Cardiac muscle cell (in vitro differentiated cells and primary cell): Measurements from ENCODE around the gene IL17A. TPM values are rescaled to one million over a fixed set of nuclear protein-coding genes. Genes with fewer than 3 reads are reported as not detected.

Experiments used
- DNase-seq, 2 donors: peaks; one replicate each; pipeline versions ENCODE4 v3.0.0 to v3.0.0-alpha.2; 2010 to 2017; ENCODE audit warnings: low read depth in 1 of 2, low spot score in 1 of 2
- H3K27ac ChIP-seq: fragments of 200-600 bp; sonication (generic); 2 replicates; pipeline ENCODE4 v1.5.1; 2016
- H3K27me3 ChIP-seq: fragments of 200-600 bp; sonication (generic); 2 replicates; pipeline ENCODE4 v1.6.0; 2016; ENCODE audit warnings: control low read depth
- H3K36me3 ChIP-seq: fragments of 200-600 bp; sonication (generic); 2 replicates; pipeline ENCODE4 v1.5.1; 2016; ENCODE audit warnings: control low read depth
- H3K4me1 ChIP-seq: fragments of 200-600 bp; sonication (generic); 2 replicates; pipeline ENCODE4 v1.8.1; 2017; ENCODE audit warnings: low read depth, mild to moderate bottlenecking, mixed run types
- H3K4me3 ChIP-seq: fragments of 200-600 bp; sonication (generic); 2 replicates; pipeline ENCODE4 v1.5.1; 2016; ENCODE audit warnings: mild to moderate bottlenecking
- H3K9me3 ChIP-seq: fragments of 200-600 bp; sonication (generic); 2 replicates; pipeline ENCODE4 v1.5.1; 2017; ENCODE audit warnings: low read depth, mild to moderate bottlenecking, control low read depth
- polyA plus RNA-seq: library from polyadenylated mRNA; unstranded; fragments of >200 nt; fragmentation: Nextera tagmentation; extraction: Ambion mirVana; gene quantifications from 2 replicates; pipeline ENCODE4 v1.2.1, GENCODE V29; 2016
- total RNA-seq: library from RNA; depleted of rRNA; stranded (reverse); fragments of >200 nt; gene quantifications from 2 replicates; pipeline ENCODE4 v1.2.3, GENCODE V29; 2016
- TF ChIP-seq, protein P1 (sequence below): IDR thresholded peaks from 2 replicates; pipeline ENCODE4 v1.5.1; 2012; ENCODE audit warnings: low read depth, mild to moderate bottlenecking, low read length

Gene IL17A
- total and polyA plus RNA-seq, 2 experiments from 2014 or later, result not detected

DNA sequence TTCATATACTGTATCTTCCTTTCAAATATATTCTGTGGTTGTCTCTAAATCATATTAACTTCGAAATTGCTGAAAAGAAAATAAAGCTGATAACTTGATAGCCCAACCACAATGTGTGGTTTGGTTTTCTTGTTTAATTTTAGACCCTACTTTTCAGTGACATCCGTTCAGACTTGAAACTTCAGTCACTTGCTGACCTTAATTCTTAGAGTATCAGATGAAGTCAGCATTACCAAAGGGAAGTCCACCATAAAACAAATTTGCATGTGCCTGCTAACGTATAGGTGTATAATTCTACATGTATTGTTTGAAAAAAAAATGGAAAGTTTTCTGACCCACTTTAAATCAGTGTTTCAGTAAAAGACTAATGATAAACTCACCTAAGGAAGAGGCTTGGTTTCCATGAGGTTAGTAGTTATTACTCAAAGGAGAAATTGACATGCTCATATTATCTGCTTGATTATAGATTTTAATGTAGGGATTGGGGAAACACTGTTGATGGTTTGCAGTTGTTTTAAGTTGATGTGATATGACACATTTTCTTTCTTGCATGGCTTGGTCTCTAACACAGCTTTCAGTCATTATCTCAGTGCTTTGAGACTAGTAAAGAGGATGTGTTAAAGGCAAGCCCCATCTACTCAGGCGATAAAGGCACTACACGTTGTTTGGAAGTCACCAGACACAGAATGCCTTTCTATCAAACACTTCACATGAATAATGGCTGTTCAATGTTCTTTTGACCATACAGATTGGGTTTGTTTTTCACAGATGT is 5.2 kb upstream of the IL17A start:
- Histone ChIP-seq H3K27ac (no peak overlapping the region), H3K4me3 (no peak overlapping the region), H3K4me1 (no peaks in the 10 kb centered on the region), H3K36me3 (no peaks in the 10 kb centered on the region), H3K27me3 (peaks cover 53% of the 10 kb centered on the region), H3K9me3 (no peaks in the 10 kb centered on the region)
- no peak for DNase-seq
- TF ChIP-seq, protein P1, sequence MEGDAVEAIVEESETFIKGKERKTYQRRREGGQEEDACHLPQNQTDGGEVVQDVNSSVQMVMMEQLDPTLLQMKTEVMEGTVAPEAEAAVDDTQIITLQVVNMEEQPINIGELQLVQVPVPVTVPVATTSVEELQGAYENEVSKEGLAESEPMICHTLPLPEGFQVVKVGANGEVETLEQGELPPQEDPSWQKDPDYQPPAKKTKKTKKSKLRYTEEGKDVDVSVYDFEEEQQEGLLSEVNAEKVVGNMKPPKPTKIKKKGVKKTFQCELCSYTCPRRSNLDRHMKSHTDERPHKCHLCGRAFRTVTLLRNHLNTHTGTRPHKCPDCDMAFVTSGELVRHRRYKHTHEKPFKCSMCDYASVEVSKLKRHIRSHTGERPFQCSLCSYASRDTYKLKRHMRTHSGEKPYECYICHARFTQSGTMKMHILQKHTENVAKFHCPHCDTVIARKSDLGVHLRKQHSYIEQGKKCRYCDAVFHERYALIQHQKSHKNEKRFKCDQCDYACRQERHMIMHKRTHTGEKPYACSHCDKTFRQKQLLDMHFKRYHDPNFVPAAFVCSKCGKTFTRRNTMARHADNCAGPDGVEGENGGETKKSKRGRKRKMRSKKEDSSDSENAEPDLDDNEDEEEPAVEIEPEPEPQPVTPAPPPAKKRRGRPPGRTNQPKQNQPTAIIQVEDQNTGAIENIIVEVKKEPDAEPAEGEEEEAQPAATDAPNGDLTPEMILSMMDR, result no peak

DNA sequence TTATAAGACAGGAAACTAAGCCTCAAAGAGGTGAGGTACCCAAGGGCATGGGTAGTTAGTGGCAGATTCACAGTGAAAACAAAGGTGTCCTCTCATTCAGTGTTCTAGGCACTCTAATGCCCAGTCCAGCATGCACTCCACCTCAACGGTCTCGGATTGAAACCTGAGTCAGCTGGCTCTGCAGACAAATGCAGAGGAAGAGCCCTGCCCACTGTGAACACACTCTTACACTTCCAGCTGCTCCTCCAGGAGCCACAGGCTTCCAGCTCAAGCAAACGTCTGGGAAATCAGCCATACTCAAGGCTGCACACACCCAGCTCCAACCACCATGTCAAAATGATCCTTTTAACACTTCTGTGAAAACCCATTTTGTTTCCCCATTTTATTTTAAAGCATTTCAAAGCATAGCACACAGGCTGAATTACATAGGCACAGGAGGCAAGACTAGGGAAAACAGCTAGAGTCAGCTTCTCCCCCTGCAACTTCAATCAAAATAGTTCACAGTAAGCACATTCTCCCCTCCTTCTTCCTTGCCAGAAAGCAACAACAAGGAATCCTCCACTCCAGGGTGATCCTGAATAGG is 3.0 kb upstream of the IL17A start:
- H3K36me3 ChIP-seq, result no peaks in the 10 kb centered on the region
- H3K9me3 ChIP-seq, result no peaks in the 10 kb centered on the region
- H3K4me1 ChIP-seq, result no peaks in the 10 kb centered on the region
- no peak overlapping the region for H3K4me3 ChIP-seq
- peaks cover 43% of the 10 kb centered on the region for H3K27me3 ChIP-seq
- DNase-seq, result peak in 1 of 2 donors; percentile 9
- H3K27ac ChIP-seq, result no peak overlapping the region
- TF ChIP-seq, protein P1, result no peak

DNA sequence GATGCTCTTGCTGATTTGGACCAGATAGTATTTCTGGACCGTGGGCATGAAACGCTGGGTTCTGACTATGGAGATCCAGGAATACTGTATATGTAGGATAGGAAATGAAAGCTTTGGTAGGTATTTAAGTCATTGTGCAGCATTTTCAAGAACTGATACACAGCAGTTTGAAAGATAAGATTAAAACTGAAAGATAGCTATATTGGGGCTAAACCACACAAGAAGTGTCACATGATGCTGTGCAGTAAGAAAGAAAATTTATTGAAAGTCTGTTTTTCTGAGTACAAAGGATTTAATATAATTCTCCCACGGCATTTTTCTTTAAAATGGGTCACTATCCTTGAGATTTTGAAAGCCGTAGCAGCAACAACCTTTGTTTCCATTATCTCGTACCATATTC is 305 bp downstream of the IL17A start:
- Histone ChIP-seq H3K4me1 (no peaks in the 10 kb centered on the region), H3K27ac (no peak overlapping the region), H3K4me3 (no peak overlapping the region), H3K27me3 (peaks cover 18% of the 10 kb centered on the region), H3K9me3 (no peaks in the 10 kb centered on the region), H3K36me3 (no peaks in the 10 kb centered on the region)
- DNase-seq, result no peak
- TF ChIP-seq, protein P1, result no peak

DNA sequence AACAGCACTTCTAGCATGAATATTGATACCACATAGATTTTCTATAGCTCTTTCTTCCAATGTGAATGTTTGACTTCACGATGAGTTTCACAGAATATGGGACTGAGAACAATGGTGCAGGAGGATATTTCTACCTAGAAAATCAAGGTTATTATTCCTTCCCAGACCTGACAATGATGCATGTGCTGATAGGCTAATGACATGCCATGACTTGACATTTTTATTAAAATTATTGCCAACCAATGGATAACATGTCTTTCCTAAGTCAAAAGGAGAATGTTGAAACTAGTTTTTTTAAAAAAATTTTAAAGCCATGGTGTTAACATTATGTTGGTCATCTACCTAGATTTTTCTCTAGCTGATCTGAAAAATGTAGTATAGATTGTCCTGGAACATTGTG is 923 bp downstream of the IL17A start:
- Histone ChIP-seq H3K4me1 (no peaks in the 10 kb centered on the region), H3K27me3 (peaks cover 17% of the 10 kb centered on the region), H3K4me3 (no peak overlapping the region), H3K27ac (no peak overlapping the region), H3K36me3 (no peaks in the 10 kb centered on the region), H3K9me3 (no peaks in the 10 kb centered on the region)
- TF ChIP-seq, protein P1, result no peak
- no peak for DNase-seq

DNA sequence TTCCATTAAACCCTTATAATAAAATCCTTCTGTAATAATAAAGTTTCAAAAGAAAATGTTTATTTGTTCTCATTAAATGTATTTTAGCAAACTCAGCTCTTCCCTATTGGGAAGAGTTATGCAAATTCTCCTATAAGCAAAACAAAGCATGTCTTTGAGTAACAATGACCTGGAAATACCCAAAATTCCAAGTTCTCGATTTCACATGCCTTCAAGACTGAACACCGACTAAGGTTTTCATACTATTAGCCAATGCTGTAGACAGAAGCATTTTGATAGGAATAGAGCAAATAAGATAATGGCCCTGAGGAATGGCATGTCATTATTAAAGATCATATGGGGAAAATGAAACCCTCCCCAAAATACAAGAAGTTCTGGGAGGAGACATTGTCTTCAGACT is 3.8 kb downstream of the IL17A start:
- no peak overlapping the region for H3K4me3 ChIP-seq
- no peaks in the 10 kb centered on the region for H3K9me3 ChIP-seq
- no peak overlapping the region for H3K27ac ChIP-seq
- H3K4me1 ChIP-seq, result no peaks in the 10 kb centered on the region
- H3K36me3 ChIP-seq, result no peaks in the 10 kb centered on the region
- peaks cover 6% of the 10 kb centered on the region for H3K27me3 ChIP-seq
- DNase-seq, result no peak
- TF ChIP-seq, protein P1, result no peak
